Natural killer cell treated with Interleukin-12 subunit alpha and Interleukin-12 subunit beta and Interleukin-15 and Interleukin-18, amount 100 ng/mL, for 72 hours (primary cell): ENCODE data around the gene SPATS2L. TPM values are rescaled to one million over a fixed set of nuclear protein-coding genes. Genes with fewer than 3 reads are reported as not detected.
A peak's percentile ranks its signal among the peaks of the same experiment; 100 is the strongest.

Experiments used
- ATAC-seq, 2 donors: fragments of 150-1000 bp; cut with Tn5 transposase in 1 of 2; sonication (Bioruptor Pico), chemical (Tn5 transposase) in 1 of 2; 2 replicates each; pipeline ENCODE4 v1.10.0; 2021
- DNase-seq: peaks from one replicate; pipeline ENCODE4 v3.0.0; 2022; ENCODE audit warnings: low spot score
- H3K27ac Mint-ChIP-seq, 2 donors: 1 replicate in 1 of 2; 2 replicates in 1 of 2; pipeline ENCODE4 v1.8.0; 2022; ENCODE audit warnings: mixed read lengths in 2 of 2, mild to moderate bottlenecking in 1 of 2, moderate library complexity in 1 of 2
- H3K27me3 Mint-ChIP-seq, 2 donors: 1 replicate in 1 of 2; 2 replicates in 1 of 2; pipeline ENCODE4 v1.8.0; 2022; ENCODE audit warnings: mixed read lengths in 2 of 2
- H3K36me3 Mint-ChIP-seq: one replicate; pipeline ENCODE4 v1.8.0; 2022; ENCODE audit warnings: mixed read lengths
- H3K4me1 Mint-ChIP-seq, 2 donors: 1 replicate in 1 of 2; 2 replicates in 1 of 2; pipeline ENCODE4 v1.8.0; 2022; ENCODE audit warnings: low read depth in 2 of 2, mixed read lengths in 2 of 2, mild to moderate bottlenecking in 1 of 2
- H3K4me3 Mint-ChIP-seq: one replicate; pipeline ENCODE4 v1.8.0; 2022; ENCODE audit warnings: mixed read lengths
- H3K9me3 Mint-ChIP-seq: 2 replicates; pipeline ENCODE4 v1.8.0; 2022; ENCODE audit warnings: mixed read lengths
- total RNA-seq, 2 donors: library from RNA; stranded (reverse); gene quantifications; one replicate each; pipeline ENCODE4 v1.2.3, GENCODE V29; 2022

The SPATS2L gene
- total RNA-seq, 2 donors from 2014 or later, result 19.6 to 44.4 TPM

DNA sequence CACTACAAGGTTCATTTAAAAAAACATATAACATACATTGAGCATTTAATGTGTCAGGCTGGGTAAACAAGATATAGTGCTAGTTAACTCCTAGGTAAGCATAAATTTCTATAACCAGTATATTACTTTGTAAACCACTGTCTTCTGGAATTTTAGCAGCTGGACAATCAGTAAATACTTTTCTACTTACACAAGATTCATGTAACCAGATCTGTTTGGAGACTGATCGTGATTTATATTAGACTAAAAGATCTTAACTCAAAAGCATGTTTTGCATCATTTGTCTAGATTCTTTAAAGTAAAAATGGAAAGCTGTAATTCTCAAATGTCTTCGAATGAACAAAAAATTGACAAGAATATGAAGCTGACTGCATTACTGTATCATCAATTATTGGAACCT, 218.6 kb downstream of the SPATS2L start:
- H3K27ac Mint-ChIP-seq, result no peak overlapping the region
- peaks cover 13 to 34% of the 10 kb centered on the region in 2 donors for H3K4me1 Mint-ChIP-seq
- peak overlapping the region; percentile 99 for H3K4me3 Mint-ChIP-seq
- no peaks in the 10 kb centered on the region for H3K9me3 Mint-ChIP-seq
- no peak for DNase-seq
- peaks cover 4 to 8% of the 10 kb centered on the region in 2 donors for H3K27me3 Mint-ChIP-seq
- H3K36me3 Mint-ChIP-seq, result peaks cover 4% of the 10 kb centered on the region
- ATAC-seq, result no peak

DNA sequence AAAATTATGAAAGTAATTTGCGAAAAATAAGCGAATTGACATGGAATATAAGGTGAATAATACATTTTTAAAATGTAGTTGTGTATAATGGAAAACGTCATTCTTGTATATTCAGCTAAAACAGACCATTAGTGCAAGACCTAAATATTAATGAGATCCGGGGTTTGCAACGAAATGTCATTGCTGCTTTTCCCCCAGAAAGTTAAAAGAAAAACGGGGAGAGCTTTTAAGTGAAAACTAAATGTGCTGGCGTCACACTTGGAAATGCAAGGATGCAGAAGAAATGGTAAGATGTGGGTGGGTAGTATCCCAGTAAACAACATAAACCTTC, 219.0 kb downstream of the SPATS2L start:
- Mint-ChIP-seq H3K4me1 (peaks cover 13 to 34% of the 10 kb centered on the region in 2 donors), H3K9me3 (no peaks in the 10 kb centered on the region), H3K27ac (peak overlapping the region; percentile 96 to 97), H3K27me3 (peaks cover 4 to 8% of the 10 kb centered on the region in 2 donors), H3K36me3 (peaks cover 4% of the 10 kb centered on the region), H3K4me3 (peak overlapping the region; percentile 99)
- DNase-seq, result no peak
- no peak for ATAC-seq

DNA sequence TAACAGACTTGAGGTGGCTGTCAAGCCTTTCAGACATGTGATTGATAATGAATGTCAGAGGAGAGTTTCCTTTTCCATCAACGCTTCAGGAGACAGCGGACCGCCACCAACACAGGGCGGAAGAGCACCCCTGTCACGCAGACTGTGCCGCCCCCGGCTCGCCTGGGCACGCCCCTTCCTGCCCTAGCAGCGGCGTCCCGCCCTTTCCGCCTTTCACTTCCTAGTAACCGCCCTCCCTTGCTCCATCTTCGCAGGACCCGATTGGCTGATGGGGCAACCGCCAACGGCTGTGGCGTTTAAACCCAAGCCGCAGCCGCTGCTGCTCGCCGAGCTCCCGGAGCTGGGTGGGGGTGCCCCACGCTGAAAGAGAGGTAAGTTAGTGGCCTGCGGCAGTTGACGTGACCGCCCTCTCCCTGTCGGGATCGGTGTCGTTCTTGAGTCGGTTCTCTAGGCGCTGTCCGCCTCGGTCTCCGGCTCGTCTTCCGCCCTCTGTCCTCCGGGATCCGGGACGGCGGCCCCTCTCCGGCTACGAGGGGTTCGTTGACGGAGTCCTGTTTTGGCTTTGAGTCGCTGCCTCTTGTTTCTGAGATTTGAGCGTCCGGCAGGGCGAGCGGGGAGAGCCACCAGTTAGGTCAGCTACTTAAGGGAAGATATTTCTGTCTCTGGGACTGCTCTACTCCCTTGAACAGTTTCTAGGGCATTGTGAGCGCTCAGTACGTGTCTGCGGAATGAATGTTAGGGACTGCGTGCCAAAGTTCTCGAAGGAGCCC, 219.6 kb downstream of the SPATS2L start, which contains the start of gene SGO2:
Gene SGO2, plus strand, starts transcription at position 326 of the 770 bp plus-strand sequence. CDS start 6,769 bp downstream, outside the sequence.
- H3K27me3 Mint-ChIP-seq, result peaks cover 4 to 8% of the 10 kb centered on the region in 2 donors
- H3K36me3 Mint-ChIP-seq, result peaks cover 4% of the 10 kb centered on the region
- DNase-seq (peak; percentile 99), ATAC-seq (peak; percentile 100)
- H3K4me1 Mint-ChIP-seq, result peaks cover 13 to 34% of the 10 kb centered on the region in 2 donors
- H3K27ac Mint-ChIP-seq, result peak within 1 kb of the TSS; percentile 96 to 97
- H3K4me3 Mint-ChIP-seq, result peak within 1 kb of the TSS; percentile 99
- no peaks in the 10 kb centered on the region for H3K9me3 Mint-ChIP-seq

DNA sequence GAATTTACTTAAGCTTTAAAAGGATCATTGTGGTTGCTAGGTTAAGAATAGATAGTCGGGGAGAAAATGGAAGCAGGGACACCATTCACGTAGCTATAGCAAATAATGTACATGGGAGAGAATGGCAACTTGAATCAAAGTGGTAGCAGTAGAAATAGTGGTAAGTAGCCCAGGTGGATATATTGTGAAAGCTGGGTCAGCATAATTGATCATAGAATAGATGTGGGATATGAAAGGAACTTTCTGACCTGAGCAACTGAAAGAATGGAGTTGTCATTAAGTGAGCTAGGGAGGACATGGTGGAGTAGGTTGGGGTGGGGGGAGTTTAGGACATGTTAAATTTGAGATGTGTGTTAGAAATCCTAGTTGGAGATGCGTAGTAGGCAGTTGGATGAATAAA, 221.7 kb downstream of the SPATS2L start:
- H3K4me3 Mint-ChIP-seq, result peak overlapping the region; percentile 99
- ATAC-seq, result no peak
- peak overlapping the region in 1 of 2 donors; percentile 13 for H3K27ac Mint-ChIP-seq
- H3K9me3 Mint-ChIP-seq, result no peaks in the 10 kb centered on the region
- H3K27me3 Mint-ChIP-seq, result peaks cover 4 to 8% of the 10 kb centered on the region in 2 donors
- no peak for DNase-seq
- peaks cover 13 to 34% of the 10 kb centered on the region in 2 donors for H3K4me1 Mint-ChIP-seq
- H3K36me3 Mint-ChIP-seq, result no peaks in the 10 kb centered on the region

Other genes starting within 250 kb of the SPATS2L start
- 10 to 100 TPM in 1 of 2 donors, 1 to 10 TPM in 1; 9.2 to 12.4 TPM for gene KCTD18, start 203.4 kb downstream of the SPATS2L start, total RNA-seq
- gene SGO2, start 219.5 kb downstream of the SPATS2L start, total RNA-seq, result 10 to 100 TPM; 18.2 to 31.0 TPM